HuH-7 (cell line): Measurements from ENCODE around the gene BCAP31.
"Not testable (repeated sequence)": the region's sequence is repeated elsewhere in the genome, so short reads cannot be mapped to it uniquely, and the experiment has no call there.

Experiments used
- DNase-seq: peaks from one replicate; pipeline ENCODE4 v3.0.0; 2011; ENCODE audit warnings: low spot score

BCAP31 gene

DNA sequence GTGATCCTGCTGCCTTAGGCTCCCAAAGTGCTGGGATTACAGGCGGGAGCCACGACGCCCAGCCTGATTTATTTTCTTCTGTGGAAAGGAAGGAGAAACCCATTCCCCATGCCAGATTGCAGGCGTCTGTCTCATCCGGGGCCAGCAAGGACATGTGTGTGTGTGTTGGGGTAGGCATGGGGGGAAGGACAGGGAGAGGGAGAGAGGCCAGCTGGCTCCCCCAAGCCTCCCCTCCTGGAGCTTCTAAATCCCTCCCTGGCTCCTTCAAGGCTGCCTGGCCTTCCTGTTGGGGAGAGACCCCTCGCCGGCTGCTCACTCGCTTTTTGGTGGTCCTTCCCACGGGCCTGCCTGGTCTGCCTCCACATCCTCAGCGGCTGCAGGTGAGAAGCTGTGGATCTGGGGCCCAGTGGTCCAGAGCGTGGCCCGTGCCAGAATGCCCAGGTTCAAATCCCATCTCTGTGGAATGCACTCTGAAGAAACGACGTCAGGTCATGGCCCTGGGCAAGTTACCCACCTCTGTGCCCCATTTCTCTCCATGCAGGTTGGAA, 38.5 kb upstream of the BCAP31 start:
- no peak for DNase-seq

DNA sequence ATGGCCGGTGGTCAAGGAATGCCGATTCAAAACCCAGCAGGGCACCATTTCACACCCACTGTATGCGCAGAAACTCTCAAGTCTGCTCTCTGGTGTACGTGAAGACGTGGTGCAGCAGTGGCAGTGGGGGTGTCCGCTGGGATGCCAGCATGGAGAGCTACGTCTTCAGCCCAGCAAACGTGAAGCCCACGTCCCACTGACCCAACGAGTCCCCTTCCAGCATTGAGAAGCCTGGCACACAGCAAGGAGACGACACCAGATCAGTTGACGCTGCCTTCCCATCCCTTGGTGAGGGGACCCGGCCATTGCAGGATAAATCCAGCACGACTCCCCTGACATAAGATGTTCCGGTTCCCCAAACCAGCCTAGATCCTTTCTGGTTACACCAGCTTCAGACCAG, 37.7 kb upstream of the BCAP31 start:
- no peak for DNase-seq

DNA sequence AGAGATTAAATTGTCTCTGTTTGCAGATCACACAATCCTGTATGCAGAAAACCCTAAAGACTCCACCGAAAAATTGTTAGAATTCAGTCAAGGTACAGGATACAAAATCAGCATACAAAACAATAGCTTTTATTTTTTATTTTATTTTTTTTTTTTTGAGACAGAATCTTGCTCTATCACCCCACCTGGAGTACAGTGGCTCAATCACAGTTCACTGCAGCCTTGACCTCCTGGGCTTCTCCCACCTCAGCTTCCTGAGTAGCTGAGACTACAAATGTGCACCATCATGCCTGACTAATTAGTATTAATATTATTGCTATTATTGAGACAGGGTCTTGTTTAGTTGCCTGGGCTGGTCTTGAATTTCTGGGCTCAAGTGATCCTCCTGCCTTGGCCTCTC, 30.9 kb upstream of the BCAP31 start:
- DNase-seq, result no peak

DNA sequence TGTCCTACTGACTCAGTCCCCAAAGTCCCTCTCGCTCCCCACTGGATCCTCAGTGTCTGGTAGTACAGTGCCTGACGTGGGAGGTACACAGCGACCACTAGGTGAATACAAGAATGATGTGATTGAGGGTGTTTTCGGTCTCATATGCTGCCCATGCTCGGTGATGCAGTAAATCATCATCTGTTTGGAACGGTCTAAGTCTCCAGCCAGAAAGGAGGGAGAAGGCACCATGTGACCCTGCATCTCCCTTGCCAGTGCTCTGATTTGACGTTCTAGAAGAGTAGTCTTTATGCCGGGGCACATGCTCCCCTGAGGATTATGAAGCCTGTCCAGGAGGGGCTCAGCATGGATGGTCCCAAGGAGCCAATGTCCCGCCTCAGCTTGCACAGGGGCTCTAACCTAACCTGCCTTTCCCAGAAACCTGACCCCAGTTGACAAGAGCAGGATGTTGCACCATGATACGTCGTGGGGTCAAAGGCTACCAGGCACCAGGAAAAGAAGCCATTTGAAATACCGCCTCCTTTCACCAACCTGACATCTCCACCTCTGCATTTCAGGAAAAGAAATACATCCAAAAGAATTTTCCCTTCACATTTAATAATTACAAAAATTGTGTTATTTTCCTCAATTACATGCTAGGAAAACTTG, 26.1 kb upstream of the BCAP31 start:
- DNase-seq, result no peak

DNA sequence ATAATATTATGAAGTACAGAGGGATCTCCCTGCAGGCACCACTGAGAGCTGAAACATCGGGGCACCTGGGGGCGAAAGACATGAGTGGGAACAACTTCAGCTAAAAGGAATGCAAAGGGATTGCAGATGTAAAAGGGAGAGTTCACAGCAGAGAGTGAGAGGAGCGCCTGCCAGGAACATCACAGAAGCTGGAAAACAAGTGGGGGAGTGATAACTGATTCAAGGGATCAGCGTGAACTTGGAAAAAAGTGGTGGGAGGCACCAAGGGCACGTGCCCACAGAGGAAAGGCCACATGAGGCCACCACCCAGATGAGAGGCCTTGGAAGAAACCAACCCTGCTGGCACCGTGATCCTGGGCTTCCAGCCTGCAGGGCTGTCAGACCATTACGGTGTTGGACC, 24.8 kb upstream of the BCAP31 start:
- not testable (repeated sequence) for DNase-seq

DNA sequence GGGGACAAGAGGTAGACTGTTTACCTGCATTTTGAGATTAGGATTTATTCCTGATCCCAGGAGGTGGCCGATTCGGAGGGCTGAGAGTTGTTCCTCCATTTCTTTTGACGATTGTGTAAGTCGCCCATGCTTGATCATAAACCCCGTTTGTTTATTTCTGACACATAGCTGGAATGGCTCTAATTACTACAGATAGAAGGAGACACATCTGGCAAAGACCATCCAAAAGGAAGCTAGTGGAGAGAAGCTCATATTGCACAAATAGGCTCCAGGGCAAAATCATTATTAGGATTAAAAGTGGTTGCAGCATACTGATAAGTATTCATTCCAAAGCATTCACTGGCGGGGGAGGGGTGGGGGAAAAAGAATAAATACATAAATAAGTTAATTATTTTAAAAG, 22.8 kb upstream of the BCAP31 start:
- not testable (repeated sequence) for DNase-seq

DNA sequence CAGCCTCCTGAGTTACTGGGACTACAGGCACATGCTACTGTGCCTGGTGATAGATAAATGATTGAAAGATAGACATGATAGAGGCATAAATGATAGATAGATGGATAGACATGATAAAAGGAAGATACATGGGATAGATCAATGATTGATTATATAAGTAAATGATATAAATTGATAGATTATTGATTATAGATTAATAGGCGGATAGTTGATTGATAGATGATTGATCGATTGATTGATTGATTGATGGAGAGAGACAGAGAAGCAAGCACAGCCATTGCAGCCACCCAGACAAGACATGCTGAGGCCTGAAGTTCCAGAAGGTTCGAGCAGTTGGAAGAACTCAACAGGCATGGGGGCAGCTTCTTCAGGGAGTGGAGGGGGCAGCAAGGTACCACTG, 22.2 kb upstream of the BCAP31 start:
- DNase-seq, result no peak

DNA sequence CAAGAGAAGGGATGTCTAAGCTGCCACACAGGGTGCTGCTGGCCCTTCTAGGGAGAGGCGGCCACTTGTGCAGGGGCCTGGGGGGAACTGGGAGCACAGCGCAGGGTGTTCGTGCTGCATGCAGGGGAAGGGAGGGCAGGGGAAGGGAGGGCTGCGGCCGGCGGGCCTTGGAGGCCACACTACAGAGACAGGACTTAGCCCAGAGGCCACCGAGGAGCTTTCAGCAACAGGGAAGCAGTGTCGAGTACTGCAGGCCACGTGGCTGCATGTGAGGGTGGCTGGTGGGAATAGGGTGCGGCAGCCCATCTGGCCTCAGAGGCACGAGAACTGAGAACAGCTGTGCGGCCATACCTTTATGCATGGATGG, 20.9 kb upstream of the BCAP31 start:
- DNase-seq, result not testable (repeated sequence)

DNA sequence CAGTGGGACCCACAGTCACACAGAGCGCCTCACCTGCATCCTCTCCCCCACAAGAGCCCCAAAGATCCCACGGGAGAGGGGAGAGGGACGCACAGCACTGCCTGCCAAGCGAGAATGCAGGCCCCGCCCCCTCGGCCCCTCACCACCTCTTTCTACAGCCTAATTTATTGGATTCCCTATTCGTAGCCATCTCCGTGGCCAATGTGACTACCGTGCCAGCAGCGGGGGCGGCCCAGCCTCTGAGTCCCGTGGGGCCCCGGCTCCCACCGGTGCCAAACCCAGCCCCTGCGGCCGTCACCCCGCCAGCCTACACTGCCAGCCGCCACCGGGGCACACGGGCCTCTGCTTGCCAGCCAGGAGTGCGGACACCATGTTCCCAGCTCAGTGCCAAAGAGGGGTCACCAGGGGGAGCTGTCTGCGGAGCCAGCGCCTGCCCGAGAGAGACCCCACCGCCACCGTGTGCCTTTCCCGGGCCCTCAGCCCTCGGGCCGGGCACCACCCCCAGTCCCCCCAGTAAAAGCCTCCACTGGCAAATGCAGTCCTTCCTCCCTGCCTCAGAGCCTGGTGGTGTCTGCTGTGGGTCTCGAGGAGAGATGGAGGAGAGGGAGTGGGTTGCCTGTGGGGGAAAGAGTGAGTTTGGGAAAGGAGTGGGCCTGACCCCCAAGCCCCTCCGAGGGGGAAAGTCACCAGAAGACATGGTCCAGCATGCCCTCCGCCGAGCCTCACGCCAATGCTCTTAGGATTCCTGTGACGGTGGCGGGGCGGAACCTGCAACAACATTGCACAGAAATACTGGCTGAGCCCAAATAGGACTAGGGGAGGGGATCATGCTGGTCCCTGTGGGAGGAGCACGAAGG, 20.3 kb upstream of the BCAP31 start:
- no peak for DNase-seq

DNA sequence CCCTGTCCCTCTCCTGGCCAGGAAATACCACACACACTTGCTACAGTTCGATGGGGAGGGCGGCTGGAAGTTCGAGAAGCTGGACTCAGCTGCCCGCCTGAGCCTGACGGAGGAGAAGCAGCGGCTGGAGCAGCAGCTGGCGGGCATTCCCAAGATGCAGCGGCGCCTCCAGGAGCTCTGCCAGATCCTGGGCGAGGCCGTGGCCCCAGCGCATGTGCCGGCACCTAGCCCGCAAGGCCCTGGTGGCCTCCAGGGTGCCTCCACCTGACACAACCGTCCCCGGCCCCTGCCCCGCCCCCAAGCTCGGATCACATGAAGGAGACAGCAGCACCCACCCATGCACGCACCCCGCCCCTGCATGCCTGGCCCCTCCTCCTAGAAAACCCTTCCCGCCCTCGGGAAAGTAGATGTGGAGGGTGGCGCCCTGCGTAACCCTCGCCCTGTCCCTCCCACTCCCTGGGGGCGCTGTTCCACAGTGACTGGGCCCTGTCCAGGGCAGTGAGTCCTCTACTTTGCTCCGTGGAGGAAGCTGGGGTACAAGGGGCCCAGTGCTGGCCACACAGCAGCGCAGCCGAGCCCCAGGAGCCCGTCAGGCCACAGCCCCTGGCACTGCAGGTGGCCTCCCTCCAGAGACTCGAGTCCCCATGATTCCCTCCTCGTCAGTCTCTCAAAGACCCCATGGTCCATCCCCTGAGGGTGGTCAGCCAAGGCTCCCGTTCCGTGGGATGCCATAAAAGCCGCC, 19.5 kb upstream of the BCAP31 start:
- not testable (repeated sequence) for DNase-seq

DNA sequence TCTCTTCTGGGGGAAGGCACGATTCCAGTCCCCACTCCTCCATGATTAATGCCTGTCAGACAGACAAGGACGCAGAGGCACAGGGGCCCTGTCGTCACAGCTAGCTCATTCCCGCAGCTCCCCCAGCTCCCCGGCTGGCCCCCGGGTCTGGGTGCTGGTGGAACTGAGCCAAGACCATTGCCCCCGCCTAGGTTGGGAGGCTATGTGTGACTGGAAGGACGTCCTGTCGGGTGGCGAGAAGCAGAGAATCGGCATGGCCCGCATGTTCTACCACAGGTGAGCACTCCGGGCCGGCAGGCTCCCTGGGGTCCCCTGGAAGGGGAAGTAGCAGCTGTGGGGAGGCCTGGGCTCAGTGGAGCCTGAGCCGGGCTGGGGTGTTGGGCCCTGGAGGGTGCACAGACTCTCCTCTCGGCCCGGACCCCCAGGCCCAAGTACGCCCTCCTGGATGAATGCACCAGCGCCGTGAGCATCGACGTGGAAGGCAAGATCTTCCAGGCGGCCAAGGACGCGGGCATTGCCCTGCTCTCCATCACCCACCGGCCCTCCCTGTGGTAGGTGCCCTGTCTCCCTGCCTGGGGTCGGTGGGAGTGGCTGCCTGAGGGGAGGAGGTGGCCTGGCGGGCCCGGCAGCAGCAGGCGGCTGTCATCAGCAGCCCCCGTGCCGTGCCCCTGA, 18.7 kb upstream of the BCAP31 start:
- not testable (repeated sequence) for DNase-seq

DNA sequence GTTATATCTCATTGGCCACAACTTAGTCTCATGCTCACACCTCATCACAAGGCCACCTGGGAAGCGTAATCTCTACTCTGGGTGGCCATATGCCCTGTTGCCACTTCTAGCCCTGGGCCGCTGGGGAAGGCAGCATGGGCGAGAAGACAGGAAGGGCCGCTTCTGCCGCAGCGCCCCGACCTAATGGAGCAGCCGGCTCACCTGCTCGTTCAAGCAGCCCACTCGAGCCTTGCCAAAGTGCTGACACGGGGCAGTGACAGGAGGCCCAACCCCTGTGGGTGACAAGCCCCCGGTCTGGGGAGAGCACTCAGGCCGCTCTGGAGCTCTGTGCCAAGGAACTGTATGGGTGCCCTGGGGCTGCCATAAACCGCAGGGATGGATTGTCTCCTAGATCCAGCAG, 17.9 kb upstream of the BCAP31 start:
- DNase-seq, result not testable (repeated sequence)

DNA sequence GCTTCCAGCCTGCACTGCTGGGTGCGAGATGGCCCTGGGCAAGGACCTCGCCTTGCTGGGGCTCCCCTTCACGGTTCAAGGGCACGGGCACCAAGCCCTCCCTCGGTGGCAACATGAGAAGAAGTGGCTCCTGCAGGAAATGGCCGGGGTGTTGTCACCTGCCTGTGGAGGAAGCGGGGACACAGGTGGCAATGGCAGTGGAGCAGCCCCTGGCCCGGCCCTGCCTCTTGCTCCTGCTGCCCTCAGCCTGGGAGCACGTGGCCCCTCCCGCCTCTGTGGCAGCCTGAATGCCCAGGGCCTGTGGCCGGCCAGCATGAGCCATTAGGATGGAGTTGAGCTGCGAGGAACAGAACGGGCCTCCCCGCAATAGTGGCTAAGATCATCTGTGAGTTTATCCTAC, 17.3 kb upstream of the BCAP31 start:
- no peak for DNase-seq

DNA sequence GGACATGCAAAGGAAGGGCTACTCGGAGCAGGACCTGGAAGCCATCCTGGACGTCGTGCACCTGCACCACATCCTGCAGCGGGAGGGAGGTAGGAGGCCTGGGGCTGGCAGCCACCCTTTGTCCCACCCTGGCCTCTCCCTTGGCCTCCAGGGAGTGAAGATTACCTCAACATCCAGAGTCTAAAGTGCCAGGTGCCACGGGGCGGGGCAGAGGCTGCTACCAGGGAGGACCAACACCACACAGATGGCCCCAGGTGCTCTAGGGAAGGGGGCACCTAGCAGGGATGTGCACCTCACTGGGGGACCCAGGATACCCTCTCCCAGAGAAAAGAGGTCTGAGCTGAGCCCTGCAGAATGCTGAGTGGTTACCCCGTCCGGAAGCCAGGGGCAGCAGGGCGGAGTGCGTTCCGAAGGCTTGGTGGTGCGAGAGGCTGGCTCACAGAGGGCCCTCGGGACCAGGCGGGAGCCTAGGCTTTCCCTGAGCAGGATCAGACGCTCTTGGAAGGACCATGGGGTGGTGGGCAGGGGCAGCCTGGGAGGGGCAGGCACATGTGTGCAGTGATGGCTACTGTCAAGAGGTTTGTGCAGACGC, 16.5 kb upstream of the BCAP31 start:
- DNase-seq, result no peak

DNA sequence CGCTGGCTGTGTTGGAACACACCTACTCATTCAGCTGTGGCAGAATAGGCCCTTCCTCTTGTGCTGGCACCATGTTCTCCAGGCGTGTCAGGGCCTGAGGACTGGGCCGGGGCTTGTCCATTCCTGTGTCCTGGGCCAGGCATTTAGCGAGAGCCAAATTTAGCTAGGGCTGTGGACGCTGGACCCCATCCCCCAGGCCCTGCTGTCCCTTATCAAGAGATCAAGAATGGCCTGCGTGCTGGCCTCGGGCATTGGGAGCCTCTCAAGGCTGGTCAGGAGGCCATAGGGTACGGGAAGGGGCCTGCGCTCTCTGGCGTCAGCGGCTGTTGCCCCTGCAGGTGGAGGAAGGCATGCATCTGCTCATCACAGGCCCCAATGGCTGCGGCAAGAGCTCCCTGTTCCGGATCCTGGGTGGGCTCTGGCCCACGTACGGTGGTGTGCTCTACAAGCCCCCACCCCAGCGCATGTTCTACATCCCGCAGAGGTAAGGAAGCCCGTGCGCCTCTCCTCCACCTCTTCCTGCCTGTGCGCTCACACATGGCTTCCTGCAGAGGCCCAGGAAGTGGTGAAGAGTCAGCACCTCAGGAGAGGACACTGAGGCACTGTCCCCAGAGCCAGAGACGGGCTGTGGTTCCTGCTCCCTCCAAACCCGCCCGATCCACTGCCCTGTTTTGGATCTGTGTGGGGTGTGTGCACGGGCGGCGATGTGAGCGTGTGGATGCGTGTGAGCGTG, 15.7 kb upstream of the BCAP31 start:
- DNase-seq, result no peak

DNA sequence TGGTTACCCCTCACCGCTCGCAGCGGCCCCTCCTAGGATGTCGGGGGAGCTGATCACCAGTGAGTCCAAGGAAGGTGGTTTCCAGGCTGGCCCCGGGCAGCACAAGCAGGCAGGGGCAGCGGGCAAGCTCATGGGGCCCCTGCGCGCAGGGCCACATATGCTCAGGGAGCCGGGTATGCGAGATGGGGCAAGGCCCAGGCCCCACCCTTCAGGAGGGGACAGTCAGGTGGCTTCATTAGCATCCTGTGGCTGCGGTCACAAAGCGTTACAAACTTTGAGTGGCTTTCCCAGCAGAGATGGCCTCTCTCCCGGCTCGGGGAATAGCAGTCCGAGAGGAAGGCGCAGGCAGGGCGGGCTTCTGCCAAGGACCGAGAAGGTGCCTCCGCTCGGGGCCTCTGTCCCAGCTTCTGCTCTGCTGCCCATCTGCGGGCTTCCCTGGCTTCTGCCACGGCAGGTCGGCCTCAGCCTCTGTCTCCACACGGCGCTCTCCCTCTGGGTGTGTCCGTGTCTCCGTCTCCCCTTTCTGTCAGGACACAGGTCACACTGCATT, 13.9 kb upstream of the BCAP31 start:
- DNase-seq, result no peak

DNA sequence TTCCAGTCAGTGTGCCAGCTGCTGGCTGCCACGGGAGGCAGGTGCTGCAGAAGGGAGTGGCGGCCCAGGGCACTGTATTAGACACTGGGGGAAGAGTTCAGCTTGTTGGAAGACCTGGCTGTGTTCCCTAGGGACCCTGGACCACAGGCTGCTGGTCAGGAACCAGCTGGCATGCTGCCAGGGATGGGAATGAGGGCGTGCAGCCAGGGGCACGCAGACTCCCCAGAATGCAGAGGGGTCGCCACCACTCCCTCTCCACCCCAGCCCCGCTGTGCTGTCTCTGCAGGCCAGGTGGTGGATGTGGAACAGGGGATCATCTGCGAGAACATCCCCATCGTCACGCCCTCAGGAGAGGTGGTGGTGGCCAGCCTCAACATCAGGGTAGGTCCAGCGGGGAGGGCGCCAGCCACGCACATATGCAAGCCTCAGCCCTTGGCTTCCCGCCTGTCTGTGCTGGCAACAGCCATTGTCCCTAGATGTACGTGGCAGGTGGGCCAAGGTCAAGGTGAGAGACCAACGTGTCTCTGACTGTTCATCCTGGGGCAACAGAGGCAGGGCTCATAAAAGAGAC, 12.8 kb upstream of the BCAP31 start:
- no peak for DNase-seq

DNA sequence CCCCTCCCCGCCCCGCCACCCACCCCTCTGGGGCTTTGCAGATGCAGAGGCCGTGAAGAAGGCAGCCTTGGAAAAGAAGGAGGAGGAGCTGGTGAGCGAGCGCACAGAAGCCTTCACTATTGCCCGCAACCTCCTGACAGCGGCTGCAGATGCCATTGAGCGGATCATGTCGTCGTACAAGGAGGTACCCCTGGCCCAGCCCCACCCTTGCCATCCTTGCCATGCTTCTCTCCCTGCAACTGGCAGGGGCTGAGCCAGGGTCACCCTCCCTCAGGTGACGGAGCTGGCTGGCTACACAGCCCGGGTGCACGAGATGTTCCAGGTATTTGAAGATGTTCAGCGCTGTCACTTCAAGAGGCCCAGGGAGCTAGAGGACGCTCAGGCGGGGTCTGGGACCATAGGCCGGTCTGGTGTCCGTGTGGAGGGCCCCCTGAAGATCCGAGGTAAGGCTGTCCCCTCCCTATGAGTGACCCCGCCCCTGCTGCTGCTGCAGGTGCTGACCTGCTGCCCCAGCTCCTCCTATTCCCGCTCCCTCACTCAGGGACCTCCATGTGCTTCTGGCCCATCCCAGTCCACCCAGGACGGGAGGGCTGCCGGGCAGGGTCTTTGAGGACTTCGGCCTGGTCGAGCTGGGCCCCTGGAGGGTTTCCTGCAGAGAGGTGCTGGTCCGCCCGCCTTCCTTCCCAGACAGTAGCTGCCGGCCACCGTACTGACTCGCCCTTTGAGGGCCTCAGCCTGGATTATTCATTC, 12.1 kb upstream of the BCAP31 start:
- no peak for DNase-seq

DNA sequence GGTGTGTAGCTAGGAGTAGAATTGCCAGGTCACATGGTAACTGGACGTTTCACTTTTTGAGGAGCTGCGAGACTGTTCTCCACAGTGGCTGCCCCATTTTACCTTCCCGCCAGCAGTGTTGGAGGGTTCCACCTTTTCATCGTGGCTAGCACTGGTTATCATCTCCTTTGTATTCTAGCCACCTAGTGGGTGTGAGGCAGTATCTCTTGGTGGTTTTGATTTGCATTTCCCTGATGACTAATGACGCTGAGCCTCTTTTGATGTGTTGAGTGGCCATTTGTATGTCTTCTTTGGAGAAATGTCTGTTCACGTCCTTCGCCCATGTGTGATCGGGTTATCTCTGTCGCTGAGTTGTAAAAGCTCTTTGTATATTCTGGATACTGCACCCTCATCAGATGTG, 11.1 kb upstream of the BCAP31 start:
- no peak for DNase-seq

DNA sequence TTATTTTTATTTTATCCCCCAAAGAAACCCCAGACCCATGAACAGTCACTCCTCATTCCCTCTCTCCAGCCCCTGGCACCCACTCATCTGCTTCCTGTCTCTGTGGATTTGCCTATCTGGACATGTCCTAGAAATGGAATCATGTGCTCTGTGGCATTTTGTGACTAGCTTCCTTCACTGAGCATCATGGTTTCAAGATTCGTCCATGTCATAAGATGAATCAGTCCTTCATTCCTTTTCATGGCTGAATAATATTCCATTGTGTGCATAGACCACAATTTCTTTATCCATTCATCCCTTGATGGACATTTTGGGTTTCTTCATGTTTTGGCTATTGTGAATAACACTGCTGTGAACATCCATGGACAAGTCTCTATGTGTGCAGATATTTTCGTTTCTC, 10.7 kb upstream of the BCAP31 start:
- DNase-seq, result no peak
